SK-N-SH (cell line): ENCODE data around the gene UNKL. TPM values are rescaled to one million over a fixed set of nuclear protein-coding genes. Genes with fewer than 3 reads are reported as not detected.

Experiments
- CTCF ChIA-PET: fragments of 300-600, 350-600 bp; formaldehyde crosslinking; extraction: SDS; loops from one replicate; lab custom pipeline; 2021; lab: Yijun Ruan, JAX
- POLR2A ChIA-PET: fragments of 350-600 bp; sonication (Branson Sonifier 250); formaldehyde crosslinking; extraction: SDS; loops from one replicate; lab custom pipeline; 2020; ENCODE audit warnings: antibody characterized with exemption, inconsistent platforms; lab: Yijun Ruan, JAX
- DNase-seq: peaks from one replicate; pipeline ENCODE4 v3.0.0; 2012
- H2AFZ ChIP-seq: fragments of 200-600 bp; sonication (generic); 2 replicates; pipeline ENCODE4 v1.8.1; 2016; ENCODE audit warnings: antibody characterized with exemption, mild to moderate bottlenecking, low read depth
- H3F3A ChIP-seq: fragments of 200-600 bp; sonication (generic); replicated peaks from 2 replicates; pipeline ENCODE3; 2016; ENCODE audit warnings: antibody characterized with exemption, mild to moderate bottlenecking; ENCODE audit not compliant: insufficient read depth
- H3K27ac ChIP-seq, 2 experiments: fragments of 200-500 bp in 1 of 2; fragments of 200-600 bp in 1 of 2; sonication (Bioruptor generic) in 1 of 2; sonication (generic), shearing (Covaris generic) in 1 of 2; 2 replicates each; pipeline versions ENCODE4 v1.5.1 to v1.6.1; 2014 to 2016; ENCODE audit warnings: low read depth in 2 of 2, inconsistent platforms in 1 of 2, low read length in 1 of 2, mild to moderate bottlenecking in 1 of 2, mixed read lengths in 1 of 2
- H3K27me3 ChIP-seq: fragments of 200-600 bp; sonication (generic), shearing (Covaris generic); 2 replicates; pipeline ENCODE4 v1.6.1; 2016; ENCODE audit warnings: mixed run types; ENCODE audit not compliant: insufficient read depth
- H3K36me3 ChIP-seq, 2 experiments: fragments of 200-500 bp in 1 of 2; fragments of 200-600 bp in 1 of 2; sonication (Bioruptor generic) in 1 of 2; sonication (generic) in 1 of 2; replicated peaks in 1 of 2; 2 replicates each; pipeline versions ENCODE3 to v1.5.1; 2014 to 2016; ENCODE audit warnings: low read length in 1 of 2, mild to moderate bottlenecking in 1 of 2; ENCODE audit not compliant: insufficient read depth in 2 of 2, control insufficient read depth in 1 of 2
- H3K4me1 ChIP-seq, 2 experiments: fragments of 200-500 bp in 1 of 2; fragments of 200-600 bp in 1 of 2; sonication (Bioruptor generic) in 1 of 2; sonication (generic), shearing (Covaris generic) in 1 of 2; 2 replicates each; pipeline versions ENCODE4 v1.5.1 to v1.6.1; 2014 to 2016; ENCODE audit warnings: low read depth in 1 of 2, low read length in 1 of 2, mixed run types in 1 of 2; ENCODE audit not compliant: insufficient read depth in 2 of 2, control insufficient read depth in 1 of 2
- H3K4me2 ChIP-seq: fragments of 200-600 bp; sonication (generic), shearing (Covaris generic); 2 replicates; pipeline ENCODE4 v1.6.1; 2017; ENCODE audit warnings: mixed run types
- H3K4me3 ChIP-seq, 2 experiments: fragments of 200-500 bp in 1 of 2; fragments of 200-600 bp in 1 of 2; sonication (Bioruptor generic) in 1 of 2; sonication (generic), shearing (Covaris generic) in 1 of 2; 2 replicates each; pipeline versions ENCODE4 v1.5.1 to v1.8.1; 2014 to 2016; ENCODE audit warnings: low read depth in 2 of 2, inconsistent platforms in 1 of 2, low read length in 1 of 2, mild to moderate bottlenecking in 1 of 2, mixed read lengths in 1 of 2, moderate library complexity in 1 of 2
- H3K79me2 ChIP-seq: fragments of 200-600 bp; sonication (generic); 2 replicates; pipeline ENCODE4 v1.8.1; 2017; ENCODE audit warnings: mild to moderate bottlenecking; ENCODE audit not compliant: insufficient read depth
- H3K9ac ChIP-seq: fragments of 200-600 bp; sonication (generic); 2 replicates; pipeline ENCODE4 v1.6.1; 2017; ENCODE audit warnings: mixed run types
- H3K9me2 ChIP-seq: fragments of 200-600 bp; sonication (generic); 2 replicates; pipeline ENCODE4 v1.6.1; 2017; ENCODE audit warnings: mixed run types
- H3K9me3 ChIP-seq: fragments of 200-600 bp; sonication (generic); 2 replicates; pipeline ENCODE4 v1.6.1; 2017; ENCODE audit warnings: mixed run types, mild to moderate bottlenecking, moderate library complexity
- H4K20me1 ChIP-seq: fragments of 200-600 bp; sonication (generic); 2 replicates; pipeline ENCODE4 v1.6.1; 2017; ENCODE audit warnings: mild to moderate bottlenecking, mixed run types; ENCODE audit not compliant: insufficient read depth
- CHD2 ChIP-seq: fragments of 150-350 bp; IDR thresholded peaks from 2 replicates; pipeline ENCODE4 v1.6.1; 2018; ENCODE audit warnings: low read length; ENCODE audit not compliant: partially characterized antibody
- FOSL2 ChIP-seq: IDR thresholded peaks from 2 replicates; pipeline ENCODE4 v1.4.0; 2012; ENCODE audit warnings: low read depth, mild to moderate bottlenecking, moderate library complexity, borderline replicate concordance
- FOXJ3 ChIP-seq: sonication (generic); formaldehyde crosslinking; IDR thresholded peaks from 2 replicates; pipeline ENCODE4 v1.5.1; 2020; ENCODE audit warnings: mild to moderate bottlenecking, missing genetic modification reagents
- JUND ChIP-seq: IDR thresholded peaks from 2 replicates; pipeline ENCODE4 v1.4.0; 2012
- MAX ChIP-seq: IDR thresholded peaks from 2 replicates; pipeline ENCODE4 v1.4.0; 2012; ENCODE audit warnings: low read depth
- MEF2A ChIP-seq: IDR thresholded peaks from 2 replicates; pipeline ENCODE4 v1.4.0; 2012; ENCODE audit warnings: low read depth, borderline replicate concordance
- NRF1 ChIP-seq: IDR thresholded peaks from 2 replicates; pipeline ENCODE4 v1.6.1; 2012; ENCODE audit warnings: low read depth, mild to moderate bottlenecking, low read length
- PBX3 ChIP-seq: IDR thresholded peaks from 2 replicates; pipeline ENCODE4; 2012
- REST ChIP-seq: IDR thresholded peaks from 2 replicates; pipeline ENCODE4 v1.6.1; 2012; ENCODE audit warnings: mild to moderate bottlenecking, low read depth, low read length, moderate library complexity
- RFX5 ChIP-seq: IDR thresholded peaks from 2 replicates; pipeline ENCODE4 v1.6.1; 2012; ENCODE audit warnings: mild to moderate bottlenecking, improper control_type of control experiment, low read length
- SIN3A ChIP-seq: IDR thresholded peaks from 2 replicates; pipeline ENCODE4 v1.6.1; 2012; ENCODE audit warnings: low read depth, mild to moderate bottlenecking, low read length, moderate library complexity, borderline replicate concordance
- TCF12 ChIP-seq: IDR thresholded peaks from 2 replicates; pipeline ENCODE4 v1.4.0; 2012
- WGBS: methylation state at CpG from one replicate; pipeline ENCODE4 v1.1.6; 2017; ENCODE audit warnings: low lambda C conversion rate; 5-methylcytosine and 5-hydroxymethylcytosine counted together
- polyA plus RNA-seq, 3 experiments: library from polyadenylated mRNA; depleted of rRNA; stranded (reverse); fragments of >200 nt; gene quantifications; 2 replicates each; pipeline ENCODE4 v1.2.3, GENCODE V29; 2012
- TF ChIP-seq, protein P1 (sequence below): fragments of 200-600 bp; sonication (generic); IDR thresholded peaks from 2 replicates; pipeline ENCODE4 v1.6.1; 2017; ENCODE audit warnings: antibody characterized with exemption, mild to moderate bottlenecking, moderate library complexity

UNKL gene
- polyA plus RNA-seq, 1 of the 3 experiments (the other 2 are of a cell fraction): 16.4 TPM

- H3K4me1 ChIP-seq: no peaks in the 10 kb centered on the region
- no peaks in the 10 kb centered on the region for H3F3A ChIP-seq
- no peaks in the 10 kb centered on the region for H3K79me2 ChIP-seq
- no peak overlapping the region for H3K9ac ChIP-seq
- DNase-seq: no peak
- H2AFZ ChIP-seq: no peak overlapping the region
- ChIA-PET CTCF (no interaction called here), POLR2A (no interaction called here)
- no peaks in the 10 kb centered on the region; the same call in 1 of the 2 replicates for H4K20me1 ChIP-seq
- TF ChIP-seq RFX5: no peak
- TF ChIP-seq, protein P1, sequence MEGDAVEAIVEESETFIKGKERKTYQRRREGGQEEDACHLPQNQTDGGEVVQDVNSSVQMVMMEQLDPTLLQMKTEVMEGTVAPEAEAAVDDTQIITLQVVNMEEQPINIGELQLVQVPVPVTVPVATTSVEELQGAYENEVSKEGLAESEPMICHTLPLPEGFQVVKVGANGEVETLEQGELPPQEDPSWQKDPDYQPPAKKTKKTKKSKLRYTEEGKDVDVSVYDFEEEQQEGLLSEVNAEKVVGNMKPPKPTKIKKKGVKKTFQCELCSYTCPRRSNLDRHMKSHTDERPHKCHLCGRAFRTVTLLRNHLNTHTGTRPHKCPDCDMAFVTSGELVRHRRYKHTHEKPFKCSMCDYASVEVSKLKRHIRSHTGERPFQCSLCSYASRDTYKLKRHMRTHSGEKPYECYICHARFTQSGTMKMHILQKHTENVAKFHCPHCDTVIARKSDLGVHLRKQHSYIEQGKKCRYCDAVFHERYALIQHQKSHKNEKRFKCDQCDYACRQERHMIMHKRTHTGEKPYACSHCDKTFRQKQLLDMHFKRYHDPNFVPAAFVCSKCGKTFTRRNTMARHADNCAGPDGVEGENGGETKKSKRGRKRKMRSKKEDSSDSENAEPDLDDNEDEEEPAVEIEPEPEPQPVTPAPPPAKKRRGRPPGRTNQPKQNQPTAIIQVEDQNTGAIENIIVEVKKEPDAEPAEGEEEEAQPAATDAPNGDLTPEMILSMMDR: no peak
- no peak for TF ChIP-seq MEF2A
- no peak for TF ChIP-seq REST
- TF ChIP-seq FOSL2: no peak
- TF ChIP-seq CHD2: no peak
- TF ChIP-seq PBX3: no peak
- no peak for TF ChIP-seq TCF12
- no peak for TF ChIP-seq SIN3A
- H3K9me2 ChIP-seq: no peaks in the 10 kb centered on the region
- WGBS: 91% methylated on average over 7 of the region's 10 CpGs
- H3K36me3 ChIP-seq: peaks cover 0 to 30% of the 10 kb centered on the region in 2 experiments
- no peak overlapping the region for H3K4me3 ChIP-seq
- no peaks in the 10 kb centered on the region for H3K27me3 ChIP-seq
- no peak overlapping the region for H3K4me2 ChIP-seq
- no peaks in the 10 kb centered on the region for H3K9me3 ChIP-seq
- H3K27ac ChIP-seq: no peak overlapping the region
Measured at GRCh38 chr16:1459967-1460366, 45.5 kb upstream of the UNKL start.

DNA sequence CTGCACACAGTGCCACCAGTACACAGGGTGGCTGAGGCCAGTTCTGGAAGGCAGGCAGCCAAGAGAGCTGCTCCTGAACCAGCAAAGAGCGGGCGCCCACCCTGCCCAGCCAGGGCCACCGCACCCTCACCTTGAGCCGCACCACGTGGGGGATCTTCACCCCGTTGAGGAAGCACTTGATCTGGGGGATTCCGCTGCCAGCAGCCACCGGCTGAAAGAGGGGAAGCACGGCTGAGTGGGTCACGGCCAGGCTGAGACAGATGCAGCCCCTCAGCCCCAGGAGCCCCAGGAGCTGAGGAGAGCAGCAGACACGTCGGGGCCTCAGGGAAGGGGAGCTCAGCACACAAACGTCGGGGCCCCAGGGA is 44.5 kb upstream of the UNKL start:
- Histone ChIP-seq H3K4me1 (no peaks in the 10 kb centered on the region), H3F3A (no peaks in the 10 kb centered on the region), H3K27ac (no peak overlapping the region), H3K36me3 (peaks cover 0 to 36% of the 10 kb centered on the region in 2 experiments), H3K4me3 (no peak overlapping the region), H3K9me3 (no peaks in the 10 kb centered on the region), H3K4me2 (no peak overlapping the region), H2AFZ (no peak overlapping the region), H3K9me2 (no peaks in the 10 kb centered on the region), H4K20me1 (no peaks in the 10 kb centered on the region), H3K9ac (no peak overlapping the region), H3K27me3 (no peaks in the 10 kb centered on the region), H3K79me2 (no peaks in the 10 kb centered on the region)
- TF ChIP-seq JUND (no peak), NRF1 (no peak), MAX (no peak), FOXJ3 (CRISPR knock-in tag) (no peak)
- WGBS: 94% methylated on average over 9 of the region's 14 CpGs
- DNase-seq: no peak
- POLR2A ChIA-PET: interaction anchor here (0.7 kb wide), 1 partner anchor 51 kb away, joined by 3 read pairs; no protein-coding TSS in a partner anchor
- CTCF ChIA-PET: interaction anchor here (0.7 kb wide), 1 partner anchor 42 kb away, joined by 3 read pairs; no protein-coding TSS in a partner anchor
